ENCODE data around the gene NBDY.
"Not testable (repeated sequence)": the region's sequence is repeated elsewhere in the genome, so short reads cannot be mapped to it uniquely, and the experiment has no call there.

Gene NBDY

GRCh38 chrX:56763556-56764152 lies 34.6 kb downstream of the NBDY start:
- Histone ChIP-seq H3K27me3 (ENCODE audit: control insufficient read depth in 2 of 2, insufficient read depth in 2 of 2, low read length in 2 of 2) (peaks cover 0 to 2% of the 10 kb centered on the region in 2 donors), H3K9me3 (ENCODE audit: control insufficient read depth in 2 of 2, low read length in 2 of 2) (no peaks in the 10 kb centered on the region), H3K4me3 (ENCODE audit: low read length in 2 of 2) (peak overlapping the region; percentile 65 to 71), H3K36me3 (ENCODE audit: control insufficient read depth in 2 of 2, insufficient read depth in 2 of 2, low read length in 2 of 2) (no peaks in the 10 kb centered on the region), H3K4me1 (ENCODE audit: control insufficient read depth in 2 of 2, insufficient read depth in 2 of 2, low read length in 2 of 2) (peaks cover 9 to 14% of the 10 kb centered on the region in 2 donors), H3K9ac (ENCODE audit: low read depth in 1 of 2, low read length in 2 of 2) (peak overlapping the region; percentile 41 to 52), H3K27ac (ENCODE audit: low read depth in 2 of 2, low read length in 2 of 2) (peak overlapping the region; percentile 66 to 69)

- H3K36me3 ChIP-seq (ENCODE audit: control insufficient read depth in 2 of 2, insufficient read depth in 2 of 2, low read length in 2 of 2): no peaks in the 10 kb centered on the region
- H3K9ac ChIP-seq (ENCODE audit: low read depth in 1 of 2, low read length in 2 of 2): peak overlapping the region; percentile 41 to 52
- H3K4me1 ChIP-seq (ENCODE audit: control insufficient read depth in 2 of 2, insufficient read depth in 2 of 2, low read length in 2 of 2): peaks cover 9 to 14% of the 10 kb centered on the region in 2 donors
- H3K4me3 ChIP-seq (ENCODE audit: low read length in 2 of 2): peak overlapping the region; percentile 65 to 71
- peak overlapping the region; percentile 66 to 69 for H3K27ac ChIP-seq (ENCODE audit: low read depth in 2 of 2, low read length in 2 of 2)
- peaks cover 0 to 2% of the 10 kb centered on the region in 2 donors for H3K27me3 ChIP-seq (ENCODE audit: control insufficient read depth in 2 of 2, insufficient read depth in 2 of 2, low read length in 2 of 2)
- H3K9me3 ChIP-seq (ENCODE audit: control insufficient read depth in 2 of 2, low read length in 2 of 2): no peaks in the 10 kb centered on the region
Observed at GRCh38 chrX:56764153-56764974, 35.3 kb downstream of the NBDY start.

- H3K27ac ChIP-seq (ENCODE audit: low read depth in 2 of 2, low read length in 2 of 2): peak overlapping the region in 1 of 2 donors; percentile 16
- H3K4me3 ChIP-seq (ENCODE audit: low read length in 2 of 2): peak overlapping the region; percentile 65 to 71
- H3K9me3 ChIP-seq (ENCODE audit: control insufficient read depth in 2 of 2, low read length in 2 of 2): no peaks in the 10 kb centered on the region
- no peaks in the 10 kb centered on the region for H3K36me3 ChIP-seq (ENCODE audit: control insufficient read depth in 2 of 2, insufficient read depth in 2 of 2, low read length in 2 of 2)
- H3K9ac ChIP-seq (ENCODE audit: low read depth in 1 of 2, low read length in 2 of 2): peak overlapping the region in 1 of 2 donors; percentile 24
- no peaks in the 10 kb centered on the region for H3K27me3 ChIP-seq (ENCODE audit: control insufficient read depth in 2 of 2, insufficient read depth in 2 of 2, low read length in 2 of 2)
- H3K4me1 ChIP-seq (ENCODE audit: control insufficient read depth in 2 of 2, insufficient read depth in 2 of 2, low read length in 2 of 2): peaks cover 9 to 14% of the 10 kb centered on the region in 2 donors
Observed at GRCh38 chrX:56764975-56765791, 36.1 kb downstream of the NBDY start.

GRCh38 chrX:56765811-56766553 lies 36.9 kb downstream of the NBDY start:
- Histone ChIP-seq H3K9ac (ENCODE audit: low read depth in 1 of 2, low read length in 2 of 2) (no peak overlapping the region), H3K27ac (ENCODE audit: low read depth in 2 of 2, low read length in 2 of 2) (no peak overlapping the region), H3K4me1 (ENCODE audit: control insufficient read depth in 2 of 2, insufficient read depth in 2 of 2, low read length in 2 of 2) (peaks cover 9 to 14% of the 10 kb centered on the region in 2 donors), H3K27me3 (ENCODE audit: control insufficient read depth in 2 of 2, insufficient read depth in 2 of 2, low read length in 2 of 2) (no peaks in the 10 kb centered on the region), H3K9me3 (ENCODE audit: control insufficient read depth in 2 of 2, low read length in 2 of 2) (no peaks in the 10 kb centered on the region), H3K4me3 (ENCODE audit: low read length in 2 of 2) (peak overlapping the region in 1 of 2 donors; percentile 45), H3K36me3 (ENCODE audit: control insufficient read depth in 2 of 2, insufficient read depth in 2 of 2, low read length in 2 of 2) (no peaks in the 10 kb centered on the region)

GRCh38 chrX:56766554-56767347 lies 37.7 kb downstream of the NBDY start:
- peak overlapping the region; percentile 71 to 79 for H3K4me3 ChIP-seq (ENCODE audit: low read length in 2 of 2)
- H3K27me3 ChIP-seq (ENCODE audit: control insufficient read depth in 2 of 2, insufficient read depth in 2 of 2, low read length in 2 of 2): no peaks in the 10 kb centered on the region
- peak overlapping the region in 1 of 2 donors; percentile 75 for H3K9ac ChIP-seq (ENCODE audit: low read depth in 1 of 2, low read length in 2 of 2)
- H3K36me3 ChIP-seq (ENCODE audit: control insufficient read depth in 2 of 2, insufficient read depth in 2 of 2, low read length in 2 of 2): no peaks in the 10 kb centered on the region
- peaks cover 9 to 14% of the 10 kb centered on the region in 2 donors for H3K4me1 ChIP-seq (ENCODE audit: control insufficient read depth in 2 of 2, insufficient read depth in 2 of 2, low read length in 2 of 2)
- peak overlapping the region in 1 of 2 donors; percentile 58 for H3K27ac ChIP-seq (ENCODE audit: low read depth in 2 of 2, low read length in 2 of 2)
- H3K9me3 ChIP-seq (ENCODE audit: control insufficient read depth in 2 of 2, low read length in 2 of 2): no peaks in the 10 kb centered on the region

- Histone ChIP-seq H3K9ac (ENCODE audit: low read depth in 1 of 2, low read length in 2 of 2) (peak overlapping the region in 1 of 2 donors; percentile 75), H3K4me1 (ENCODE audit: control insufficient read depth in 2 of 2, insufficient read depth in 2 of 2, low read length in 2 of 2) (peaks cover 9 to 14% of the 10 kb centered on the region in 2 donors), H3K27ac (ENCODE audit: low read depth in 2 of 2, low read length in 2 of 2) (peak overlapping the region in 1 of 2 donors; percentile 58), H3K4me3 (ENCODE audit: low read length in 2 of 2) (peak overlapping the region; percentile 71 to 79)
- H3K9me3 ChIP-seq (ENCODE audit: control insufficient read depth in 2 of 2, low read length in 2 of 2); H3K36me3 ChIP-seq (ENCODE audit: control insufficient read depth in 2 of 2, insufficient read depth in 2 of 2, low read length in 2 of 2); H3K27me3 ChIP-seq (ENCODE audit: control insufficient read depth in 2 of 2, insufficient read depth in 2 of 2, low read length in 2 of 2): not testable (repeated sequence)
Observed at GRCh38 chrX:56767348-56768119, 38.5 kb downstream of the NBDY start.

- not testable (repeated sequence) for H3K4me3 ChIP-seq (ENCODE audit: low read length in 2 of 2); H3K36me3 ChIP-seq (ENCODE audit: control insufficient read depth in 2 of 2, insufficient read depth in 2 of 2, low read length in 2 of 2); H3K27ac ChIP-seq (ENCODE audit: low read depth in 2 of 2, low read length in 2 of 2); H3K27me3 ChIP-seq (ENCODE audit: control insufficient read depth in 2 of 2, insufficient read depth in 2 of 2, low read length in 2 of 2); H3K9me3 ChIP-seq (ENCODE audit: control insufficient read depth in 2 of 2, low read length in 2 of 2); H3K9ac ChIP-seq (ENCODE audit: low read depth in 1 of 2, low read length in 2 of 2)
- peaks cover 9 to 14% of the 10 kb centered on the region in 2 donors for H3K4me1 ChIP-seq (ENCODE audit: control insufficient read depth in 2 of 2, insufficient read depth in 2 of 2, low read length in 2 of 2)
Observed at GRCh38 chrX:56768120-56768660, 39.1 kb downstream of the NBDY start.

GRCh38 chrX:56772675-56773521 lies 43.9 kb downstream of the NBDY start:
- H3K4me3 ChIP-seq (ENCODE audit: low read length in 2 of 2); H3K9me3 ChIP-seq (ENCODE audit: control insufficient read depth in 2 of 2, low read length in 2 of 2); H3K9ac ChIP-seq (ENCODE audit: low read depth in 1 of 2, low read length in 2 of 2); H3K4me1 ChIP-seq (ENCODE audit: control insufficient read depth in 2 of 2, insufficient read depth in 2 of 2, low read length in 2 of 2); H3K27me3 ChIP-seq (ENCODE audit: control insufficient read depth in 2 of 2, insufficient read depth in 2 of 2, low read length in 2 of 2); H3K36me3 ChIP-seq (ENCODE audit: control insufficient read depth in 2 of 2, insufficient read depth in 2 of 2, low read length in 2 of 2); H3K27ac ChIP-seq (ENCODE audit: low read depth in 2 of 2, low read length in 2 of 2): not testable (repeated sequence)
